Colonic mucosa (tissue), 4 donors: ENCODE measurements around the gene CELF3. TPM values are rescaled to one million over a fixed set of nuclear protein-coding genes. Genes with fewer than 3 reads are reported as not detected.

ENCODE experiments used
- DNase-seq: peaks from one replicate; pipeline ENCODE4 v3.0.0-alpha.2; 2020
- H3K27ac ChIP-seq: fragments of 200-600 bp; one replicate; pipeline ENCODE4 v1.8.0; 2021
- H3K27me3 ChIP-seq: fragments of 200-600 bp; one replicate; pipeline ENCODE4 v1.8.0; 2021
- H3K36me3 ChIP-seq: fragments of 200-600 bp; one replicate; pipeline ENCODE4 v1.8.0; 2021
- H3K4me1 ChIP-seq: fragments of 200-600 bp; one replicate; pipeline ENCODE4 v1.8.0; 2021; ENCODE audit warnings: mild to moderate bottlenecking
- H3K4me3 ChIP-seq: fragments of 200-600 bp; one replicate; pipeline ENCODE4 v1.8.0; 2021
- H3K9ac ChIP-seq, 2 donors: one replicate each; pipeline ENCODE4 v1.7.0; 2013; ENCODE audit warnings: control low read depth in 2 of 2, low read depth in 2 of 2, low read length in 2 of 2
- H3K9me3 ChIP-seq: fragments of 200-600 bp; one replicate; pipeline ENCODE4 v1.8.0; 2021
- CTCF ChIP-seq: fragments of 200-600 bp; IDR thresholded peaks from one replicate; pipeline ENCODE4 v1.8.0; 2022; ENCODE audit warnings: antibody characterized with exemption, mild to moderate bottlenecking
- intact Hi-C: fragments of 100-400 bp; cut with DNase I; formaldehyde crosslinking; loops from one replicate; pipeline ENCODE4 v1.14.1; 2022
- total RNA-seq, 2 donors: library from RNA; stranded (reverse); fragmentation: NEBNext Ultra II Directional in 1 of 2; extraction: Animal tissue kit (Norgen Biotek cat#: 25700) in 1 of 2; gene quantifications; one replicate each; pipeline ENCODE4 v1.2.1, GENCODE V29; 2021
- donor health status: healthy.
- donor health status: DM: no; HTN: no; CAD: no.
- donor health status: DM: no; HTN: no; CAD: no.

Gene CELF3
- total RNA-seq, 2 donors from 2014 or later: 2.7 to 2.8 TPM

DNA sequence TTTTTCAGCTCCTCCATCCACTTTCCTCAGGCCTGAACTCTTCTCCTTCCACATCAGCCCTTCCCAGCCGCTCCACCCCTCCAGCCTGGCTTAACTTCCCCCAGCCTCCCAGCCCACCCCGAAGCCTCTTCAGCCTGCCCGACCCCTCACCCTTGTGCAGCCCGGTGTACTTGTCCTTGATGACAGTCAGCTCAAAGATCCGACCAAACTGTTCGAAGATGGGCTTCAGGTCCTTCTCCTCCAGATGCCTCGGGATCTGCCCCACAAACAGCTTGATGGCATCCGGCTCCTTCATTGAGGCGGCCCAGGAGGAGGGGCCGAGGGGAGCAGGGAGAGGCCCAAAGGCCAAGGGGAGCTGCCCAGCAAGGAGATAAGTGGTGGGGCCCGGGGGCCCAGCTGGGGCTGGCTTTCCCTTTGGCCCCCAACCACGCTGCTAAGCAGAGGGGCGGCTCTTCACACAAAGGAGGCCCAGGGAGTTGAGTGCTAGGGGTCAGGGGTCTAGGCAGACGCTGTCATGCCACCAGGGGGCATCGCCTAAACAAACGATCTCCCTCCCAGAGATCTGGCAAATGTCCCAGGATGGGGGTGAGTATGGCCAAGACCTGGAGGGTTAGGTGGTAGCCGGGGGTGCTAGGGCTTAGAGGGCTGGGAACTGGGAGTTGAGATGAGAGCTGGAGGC, 738 bp downstream of the CELF3 start:
- Histone ChIP-seq H3K9ac (no peak overlapping the region), H3K36me3 (no peaks in the 10 kb centered on the region), H3K27me3 (no peaks in the 10 kb centered on the region), H3K4me1 (peaks cover 6% of the 10 kb centered on the region), H3K9me3 (no peaks in the 10 kb centered on the region), H3K27ac (no peak overlapping the region), H3K4me3 (no peak overlapping the region)
- no peak for TF ChIP-seq CTCF
- no peak for DNase-seq
- intact Hi-C loops: no loop called here

DNA sequence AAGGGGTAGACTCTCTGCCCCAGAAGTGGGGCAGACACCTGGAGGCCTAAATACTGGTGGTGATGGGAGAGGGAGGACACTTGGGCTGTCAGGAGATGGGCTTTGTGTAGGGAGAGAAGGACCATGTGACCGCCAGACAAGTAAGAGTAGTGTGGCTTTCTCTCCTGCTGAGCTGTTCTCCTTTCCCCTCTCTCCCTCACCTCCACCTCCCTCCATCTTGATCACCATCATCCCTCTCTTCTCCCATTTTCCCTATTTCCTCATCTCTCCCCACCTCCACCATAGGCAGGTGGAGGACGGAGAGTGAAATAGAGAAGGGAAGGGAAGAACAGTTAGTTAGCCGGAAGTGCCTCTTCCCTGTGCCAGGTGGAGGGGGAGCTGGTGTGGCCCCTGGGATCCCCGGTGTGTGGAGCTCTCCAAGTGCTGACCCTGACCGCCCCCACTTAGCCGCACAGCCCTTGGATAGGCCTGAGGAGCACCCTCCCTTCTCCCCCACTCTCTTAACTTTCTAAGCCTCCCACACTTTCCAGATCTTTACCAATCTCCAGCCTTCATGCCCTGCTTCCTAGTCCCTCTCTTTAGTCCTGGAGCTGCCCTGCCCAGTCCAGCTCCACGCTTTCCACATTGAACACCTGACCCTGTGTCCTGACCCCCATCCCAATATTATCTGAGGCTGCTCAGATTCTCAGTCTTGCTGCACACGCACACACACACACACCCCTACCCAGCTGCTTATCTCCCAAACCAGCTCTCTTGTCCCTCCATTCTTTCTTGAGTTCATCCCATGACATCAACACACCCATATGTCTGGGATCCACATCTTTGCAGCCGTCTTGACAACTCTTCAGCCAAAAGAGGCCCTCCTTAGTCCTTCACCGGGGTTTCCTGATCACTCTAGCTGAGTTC, 1.5 kb downstream of the CELF3 start:
- no peaks in the 10 kb centered on the region for H3K9me3 ChIP-seq
- no peaks in the 10 kb centered on the region for H3K27me3 ChIP-seq
- no peaks in the 10 kb centered on the region for H3K36me3 ChIP-seq
- DNase-seq: no peak
- no peak overlapping the region for H3K4me3 ChIP-seq
- H3K27ac ChIP-seq: no peak overlapping the region
- TF ChIP-seq CTCF: no peak
- no peak overlapping the region for H3K9ac ChIP-seq
- intact Hi-C loops: no loop called here
- H3K4me1 ChIP-seq: peaks cover under 1% of the 10 kb centered on the region

DNA sequence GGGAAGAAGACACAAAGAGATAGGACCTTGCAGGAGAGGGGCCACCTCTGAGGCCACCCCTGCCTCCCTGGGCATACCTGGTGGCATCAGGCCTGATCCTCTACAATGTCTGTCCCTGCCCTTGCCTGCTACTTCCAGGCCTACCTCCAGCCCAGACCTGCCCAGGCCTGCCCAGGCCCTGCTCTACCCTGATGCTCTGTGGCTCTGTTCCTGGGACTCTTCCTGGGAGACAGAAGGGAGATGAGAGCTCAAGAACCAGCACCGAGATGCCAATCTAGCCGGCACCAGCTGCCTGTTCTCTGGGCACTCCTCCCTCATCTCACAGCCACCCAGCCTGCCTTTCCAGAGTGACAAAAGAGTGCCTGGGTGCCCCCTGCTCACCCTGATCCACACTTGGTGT, 2.7 kb downstream of the CELF3 start:
- no peak for TF ChIP-seq CTCF
- Histone ChIP-seq H3K36me3 (no peaks in the 10 kb centered on the region), H3K4me1 (no peaks in the 10 kb centered on the region), H3K27me3 (no peaks in the 10 kb centered on the region), H3K9me3 (no peaks in the 10 kb centered on the region), H3K4me3 (no peak overlapping the region), H3K9ac (no peak overlapping the region), H3K27ac (no peak overlapping the region)
- intact Hi-C loops: no loop called here
- no peak for DNase-seq

DNA sequence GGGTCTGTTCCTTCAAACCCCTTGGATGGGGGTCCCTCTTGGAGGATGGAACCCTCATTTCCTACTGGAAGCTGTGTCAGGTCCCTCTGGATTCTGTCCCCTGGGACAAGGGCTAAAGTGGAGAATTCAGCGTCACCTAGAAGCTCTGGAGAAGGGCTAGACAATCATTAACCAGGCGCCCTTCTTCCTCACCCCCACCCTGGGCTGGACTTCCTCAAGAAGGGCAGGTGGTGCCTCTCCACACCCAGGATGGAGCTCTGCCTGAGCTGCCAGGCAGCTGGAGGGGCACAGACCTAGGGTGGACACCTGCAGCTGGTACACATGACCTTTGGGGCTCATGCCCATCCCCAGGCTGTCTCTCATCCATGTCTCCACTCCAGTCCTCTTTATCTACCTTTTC, 3.6 kb downstream of the CELF3 start:
- no peaks in the 10 kb centered on the region for H3K4me1 ChIP-seq
- DNase-seq: peak; percentile 89
- peak overlapping the region in 1 of 2 donors; percentile 21 for H3K9ac ChIP-seq
- H3K27ac ChIP-seq: no peak overlapping the region
- H3K4me3 ChIP-seq: no peak overlapping the region
- H3K36me3 ChIP-seq: no peaks in the 10 kb centered on the region
- intact Hi-C loops: no loop called here
- no peak for TF ChIP-seq CTCF
- H3K27me3 ChIP-seq: no peaks in the 10 kb centered on the region
- no peaks in the 10 kb centered on the region for H3K9me3 ChIP-seq

GRCh38 chr1:151711951-151712350, 4.7 kb downstream of the CELF3 start:
- Histone ChIP-seq H3K4me1 (no peaks in the 10 kb centered on the region), H3K27me3 (no peaks in the 10 kb centered on the region), H3K4me3 (no peak overlapping the region), H3K27ac (no peak overlapping the region), H3K9me3 (no peaks in the 10 kb centered on the region), H3K36me3 (no peaks in the 10 kb centered on the region), H3K9ac (no peak overlapping the region)
- no peak for TF ChIP-seq CTCF
- DNase-seq: no peak
- intact Hi-C loops: no loop called here
